H1 (cell line): ENCODE results near the gene RMP24.

Experiments
- BACH1 ChIP-seq: IDR thresholded peaks from 2 replicates; pipeline ENCODE4 v1.6.1; 2012; ENCODE audit warnings: low read length, improper control_type of control experiment
- BRCA1 ChIP-seq: IDR thresholded peaks from 2 replicates; pipeline ENCODE4 v1.6.1; 2012; ENCODE audit warnings: low read depth, low read length, improper control_type of control experiment
- CBX8 ChIP-seq: fragments of 300-800, 300-1000 bp; sonication (generic); IDR thresholded peaks from 2 replicates; pipeline ENCODE4 v1.7.1; 2016; ENCODE audit warnings: low read depth, low read length, borderline replicate concordance
- CEBPB ChIP-seq: IDR thresholded peaks from 2 replicates; pipeline ENCODE4 v1.6.1; 2012; ENCODE audit warnings: low read depth, low read length
- CHD2 ChIP-seq: IDR thresholded peaks from 2 replicates; pipeline ENCODE4 v1.6.1; 2012; ENCODE audit warnings: low read length, improper control_type of control experiment
- EZH2 ChIP-seq: fragments of 200-600 bp; sonication (generic); IDR thresholded peaks from 2 replicates; pipeline ENCODE4 v1.7.1; 2012; ENCODE audit warnings: low read depth, mild to moderate bottlenecking, moderate library complexity, low read length, inconsistent platforms; ENCODE audit not compliant: severe bottlenecking
- HDAC2 ChIP-seq, 2 experiments: fragments of 300-600 bp in 1 of 2; sonication (generic) in 1 of 2; IDR thresholded peaks; 2 replicates each; pipeline ENCODE4 v1.6.1; 2011 to 2012; ENCODE audit warnings: low read depth in 2 of 2, low read length in 2 of 2, mild to moderate bottlenecking in 2 of 2, moderate library complexity in 2 of 2, borderline replicate concordance in 1 of 2, inconsistent platforms in 1 of 2
- POLR2A ChIP-seq, 2 experiments: IDR thresholded peaks; 1 replicate in 1 of 2; 2 replicates in 1 of 2; pipeline ENCODE4 v1.6.1; 2011; ENCODE audit warnings: low read depth in 2 of 2, low read length in 2 of 2, mild to moderate bottlenecking in 2 of 2; ENCODE audit errors: control extremely low read depth in 1 of 2
- POLR2AphosphoS5 ChIP-seq: IDR thresholded peaks from 2 replicates; pipeline ENCODE4 v1.6.1; 2011; ENCODE audit warnings: low read depth, low read length
- RAD21 ChIP-seq, 2 experiments: IDR thresholded peaks in 1 of 2; conservative IDR thresholded peaks in 1 of 2; 2 replicates each; pipeline ENCODE4 v1.6.1; 2011; ENCODE audit warnings: low read depth in 2 of 2, low read length in 2 of 2, improper control_type of control experiment in 1 of 2, inconsistent platforms in 1 of 2, mild to moderate bottlenecking in 1 of 2, moderate library complexity in 1 of 2
- TEAD4 ChIP-seq: IDR thresholded peaks from 2 replicates; pipeline ENCODE4 v1.6.1; 2012; ENCODE audit warnings: low read depth, low read length, inconsistent platforms, mixed read lengths
- TF ChIP-seq, protein P1 (sequence below), 3 experiments: IDR thresholded peaks; 1 replicate in 2 of 3; 2 replicates in 1 of 3; pipeline versions ENCODE4 v1.5.1 to v1.6.1; 2011; ENCODE audit warnings: low read length in 3 of 3, mild to moderate bottlenecking in 3 of 3, inconsistent platforms in 2 of 3, low read depth in 1 of 3, moderate library complexity in 1 of 3; ENCODE audit not compliant: insufficient read depth in 1 of 3; ENCODE audit errors: control extremely low read depth in 1 of 3

DNA sequence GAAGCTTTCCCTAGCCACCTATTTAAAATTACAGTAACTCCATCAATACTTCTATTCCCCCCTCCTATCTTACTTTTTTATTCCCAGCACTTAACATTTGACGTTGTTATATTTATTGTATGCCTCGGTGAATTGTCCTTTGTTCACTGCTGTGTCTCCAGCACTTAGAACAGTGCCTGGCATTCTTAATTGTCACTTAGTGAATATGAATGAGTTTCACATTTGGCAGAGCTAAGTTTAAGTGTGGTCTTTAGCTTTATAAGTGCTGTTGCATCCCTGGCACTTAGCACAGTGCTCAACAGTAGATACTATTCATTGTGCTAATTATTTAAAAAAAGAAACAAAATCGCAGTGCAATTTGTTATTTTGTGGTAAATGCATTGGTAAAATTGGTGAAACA is 1.7 kb downstream of the RMP24 start:
- TF ChIP-seq CBX8 (no peak), POLR2A (IDR thresholded peaks at IDR 0.05; ENCODE audit: control extremely low read depth in 1 of 2, low read depth in 2 of 2, low read length in 2 of 2) (no peak), CEBPB (no peak), EZH2 (no peak), HDAC2 (IDR thresholded peaks at IDR 0.05; ENCODE audit: borderline replicate concordance in 1 of 2, low read depth in 2 of 2, low read length in 2 of 2) (no peak), BRCA1 (no peak), BACH1 (no peak), CHD2 (no peak), POLR2AphosphoS5 (no peak), RAD21 (IDR thresholded peaks at IDR 0.05 in 1 of 2, conservative IDR thresholded peaks at IDR 0.05 in 1 of 2; ENCODE audit: low read depth in 2 of 2, low read length in 2 of 2) (no peak), TEAD4 (no peak)
- TF ChIP-seq, protein P1, sequence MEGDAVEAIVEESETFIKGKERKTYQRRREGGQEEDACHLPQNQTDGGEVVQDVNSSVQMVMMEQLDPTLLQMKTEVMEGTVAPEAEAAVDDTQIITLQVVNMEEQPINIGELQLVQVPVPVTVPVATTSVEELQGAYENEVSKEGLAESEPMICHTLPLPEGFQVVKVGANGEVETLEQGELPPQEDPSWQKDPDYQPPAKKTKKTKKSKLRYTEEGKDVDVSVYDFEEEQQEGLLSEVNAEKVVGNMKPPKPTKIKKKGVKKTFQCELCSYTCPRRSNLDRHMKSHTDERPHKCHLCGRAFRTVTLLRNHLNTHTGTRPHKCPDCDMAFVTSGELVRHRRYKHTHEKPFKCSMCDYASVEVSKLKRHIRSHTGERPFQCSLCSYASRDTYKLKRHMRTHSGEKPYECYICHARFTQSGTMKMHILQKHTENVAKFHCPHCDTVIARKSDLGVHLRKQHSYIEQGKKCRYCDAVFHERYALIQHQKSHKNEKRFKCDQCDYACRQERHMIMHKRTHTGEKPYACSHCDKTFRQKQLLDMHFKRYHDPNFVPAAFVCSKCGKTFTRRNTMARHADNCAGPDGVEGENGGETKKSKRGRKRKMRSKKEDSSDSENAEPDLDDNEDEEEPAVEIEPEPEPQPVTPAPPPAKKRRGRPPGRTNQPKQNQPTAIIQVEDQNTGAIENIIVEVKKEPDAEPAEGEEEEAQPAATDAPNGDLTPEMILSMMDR (IDR thresholded peaks at IDR 0.05; ENCODE audit: control extremely low read depth in 1 of 3, insufficient read depth in 1 of 3, low read depth in 1 of 3, low read length in 3 of 3) = no peak
